Stimulated activated CD4-positive, alpha-beta T cell treated with anti-CD3 and anti-CD28 coated beads, Interleukin-2, amount 100 ng/mL, for 4 hours (primary cell): ENCODE results near the gene PARP14.

Source experiments
- DNase-seq: peaks from one replicate; pipeline ENCODE4 v3.0.0-alpha.2; 2020; ENCODE audit warnings: low read depth

The PARP14 gene

DNA sequence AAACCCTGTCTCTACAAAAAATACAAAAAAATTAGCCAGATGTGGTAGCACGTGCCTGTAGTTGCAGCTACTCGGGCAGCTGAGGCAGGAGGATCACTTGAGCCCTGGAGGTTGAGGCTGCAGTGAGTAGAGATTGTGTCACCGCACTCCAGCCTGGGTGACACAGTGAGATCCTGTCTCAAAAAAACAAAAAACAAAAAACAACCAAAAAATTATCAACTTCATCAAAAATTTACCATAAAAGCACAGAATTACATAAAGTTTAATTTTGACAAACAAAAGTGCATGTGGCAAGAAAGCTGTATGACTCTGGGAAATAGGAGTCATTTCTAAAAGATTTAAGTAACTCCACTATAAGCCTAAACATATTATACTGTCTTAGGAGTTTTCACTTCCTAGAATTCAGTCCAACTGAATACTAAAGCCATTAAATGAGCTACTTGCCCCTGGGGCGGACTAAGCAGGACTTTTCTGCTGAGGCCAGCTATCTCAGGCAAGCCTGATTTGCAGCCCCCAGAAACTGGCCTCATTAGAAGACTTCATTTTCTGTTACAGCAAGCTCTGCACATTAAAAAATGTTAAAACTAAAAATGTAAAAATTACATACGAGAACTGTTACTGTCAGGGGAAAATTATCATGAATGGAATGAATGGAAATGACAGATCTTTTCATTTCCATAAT, 90.0 kb downstream of the PARP14 start:
- DNase-seq: no peak

DNA sequence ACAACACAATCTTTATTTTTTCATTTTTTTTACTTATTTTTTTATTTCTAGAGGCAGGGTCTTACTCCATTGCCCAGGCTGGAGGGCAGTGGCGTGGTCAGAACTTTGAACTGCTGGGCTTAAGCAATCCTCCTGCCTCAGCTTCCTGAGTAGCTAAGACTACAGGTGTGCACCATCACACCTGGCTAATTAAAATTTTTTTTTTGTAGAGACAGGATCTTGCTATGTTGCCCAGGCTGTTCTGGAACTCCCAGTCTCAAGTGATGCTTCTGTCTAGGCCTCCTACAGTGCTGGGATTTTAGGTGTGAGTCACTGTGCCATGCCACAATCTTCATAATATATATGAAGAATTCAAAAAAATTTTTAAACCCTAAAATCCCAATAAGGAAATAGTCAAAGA, 92.2 kb downstream of the PARP14 start:
- no peak for DNase-seq

DNA sequence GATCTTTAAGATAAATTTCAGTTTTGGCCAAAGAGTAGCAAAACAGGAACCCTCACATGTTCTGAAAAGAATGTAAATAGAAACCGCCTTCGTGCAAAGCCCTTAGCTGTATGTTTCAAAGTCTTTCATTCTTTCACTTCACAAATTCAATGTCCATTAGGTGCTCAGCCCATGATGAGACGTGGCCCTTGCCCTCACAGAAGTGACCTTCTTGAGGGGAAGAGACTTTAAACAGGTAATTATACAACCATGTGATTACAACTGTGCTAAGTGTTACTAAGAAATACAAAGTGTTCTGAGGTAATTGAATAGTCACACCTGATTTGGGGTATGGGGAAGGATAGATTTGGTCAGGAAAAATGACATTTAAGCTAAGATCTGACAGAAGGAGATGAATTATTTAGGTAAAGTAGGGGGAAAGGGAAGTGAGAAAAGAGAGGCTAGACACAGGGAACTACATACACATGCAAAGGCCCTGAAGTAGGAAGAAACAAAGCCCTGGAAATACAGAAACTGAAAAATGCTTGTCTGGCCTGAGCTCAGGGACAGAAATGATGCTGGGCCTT, 93.4 kb downstream of the PARP14 start:
- no peak for DNase-seq

DNA sequence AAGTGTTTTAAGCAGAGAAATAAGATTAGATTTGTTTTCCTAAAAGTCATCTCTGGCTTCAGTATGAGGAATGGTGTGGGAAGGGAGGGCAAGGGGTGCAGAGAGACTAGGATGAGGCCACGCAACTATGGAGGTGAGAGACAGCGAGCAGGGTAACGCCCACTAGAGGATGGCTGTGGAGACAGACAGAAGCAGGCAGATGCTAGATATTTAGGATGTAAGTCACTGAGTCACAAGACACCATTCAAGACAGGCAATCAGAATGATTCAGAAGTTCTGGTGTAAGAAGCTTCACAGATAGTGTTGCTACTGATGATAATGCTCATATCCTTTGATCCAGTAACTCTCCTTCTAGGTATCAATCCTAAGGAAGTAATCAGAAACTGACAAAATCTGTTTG, 93.9 kb downstream of the PARP14 start:
- DNase-seq: no peak

DNA sequence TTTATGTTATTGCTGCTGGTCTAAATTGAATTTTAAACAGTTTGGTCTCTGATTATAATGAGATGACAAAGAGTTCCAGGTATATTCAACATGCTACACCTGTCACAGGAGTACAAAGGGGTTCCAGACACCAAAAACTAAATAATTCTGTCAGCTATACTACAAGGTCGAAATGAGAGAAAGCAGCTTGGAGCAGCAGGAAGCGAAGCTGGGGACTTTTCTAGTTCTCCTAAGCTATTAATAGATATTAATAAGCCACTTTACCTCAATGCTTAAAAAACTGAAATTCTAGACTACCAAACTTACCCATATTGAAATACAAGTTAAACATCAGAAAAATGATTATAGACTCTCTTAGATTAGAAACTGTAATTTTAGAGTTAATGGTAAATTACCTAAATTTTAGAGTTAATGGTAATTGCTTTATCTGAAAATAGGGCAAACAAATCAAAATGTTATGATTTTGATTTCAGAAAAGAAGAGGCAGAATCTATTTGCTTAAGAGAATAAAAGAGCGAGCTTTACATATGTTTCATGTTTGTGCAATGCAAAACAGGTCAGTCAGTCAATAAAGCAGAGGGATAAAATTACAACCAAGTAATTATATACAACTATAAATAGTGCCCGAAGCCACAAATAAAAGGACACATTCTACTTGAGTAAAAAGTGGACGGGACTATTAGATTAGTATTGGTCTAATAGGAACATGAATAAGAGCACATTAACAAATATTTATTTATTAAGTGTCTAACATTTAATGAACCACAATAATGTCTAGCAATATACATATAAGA, 96.2 kb downstream of the PARP14 start:
- DNase-seq: no peak

DNA sequence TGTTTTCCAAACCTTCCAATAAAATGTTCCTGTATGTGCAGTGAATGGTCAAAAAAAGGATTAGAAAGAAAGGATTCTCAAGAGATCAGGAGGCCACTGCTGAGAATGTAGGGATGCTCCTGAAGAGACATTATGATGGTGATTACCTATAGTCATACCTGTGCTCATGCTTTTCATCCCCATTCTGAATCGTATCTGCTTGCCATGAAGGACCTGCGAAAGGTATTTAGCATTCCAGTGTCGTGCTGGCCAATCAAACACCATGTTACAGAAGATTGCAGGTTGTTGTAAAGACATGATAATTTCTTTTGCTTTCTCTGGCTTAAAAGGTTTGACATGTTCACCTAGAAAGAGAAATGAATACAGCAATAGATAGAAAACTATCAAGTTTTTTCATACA, 96.9 kb downstream of the PARP14 start:
- no peak for DNase-seq
